ENCODE results near the gene FKBP11.

- TF ChIP-seq PAF1 (CRISPR knock-in tag; IDR thresholded peaks at IDR 0.05) (no peak), NFRKB (IDR thresholded peaks at IDR 0.05) (no peak), ELF4 (CRISPR knock-in tag; IDR thresholded peaks at IDR 0.05; ENCODE audit: borderline replicate concordance) (no peak), CC2D1A (CRISPR knock-in tag; IDR thresholded peaks at IDR 0.05) (no peak), CHD2 (IDR thresholded peaks at IDR 0.05; ENCODE audit: low read depth, low read length) (no peak), ZNF615 (CRISPR knock-in tag; IDR thresholded peaks at IDR 0.05; ENCODE audit: borderline replicate concordance) (no peak)
Measured at GRCh38 chr12:48936379-48936979, 11.2 kb upstream of the FKBP11 start.
